Right ventricle myocardium superior (tissue), 1 donor: ENCODE data around the gene DAAM2. TPM values are rescaled to one million over a fixed set of nuclear protein-coding genes. Genes with fewer than 3 reads are reported as not detected.
A peak's percentile ranks its signal among the peaks of the same experiment; 100 is the strongest.

Experiments used
- ATAC-seq: fragments of 200-7000 bp; cut with Tn5 transposase; one replicate; pipeline ENCODE4 v1.9.1; 2020; ENCODE audit warnings: mild to moderate bottlenecking; ENCODE audit not compliant: poor library complexity
- DNase-seq: peaks from one replicate; pipeline ENCODE4 v3.0.0-alpha.2; 2020
- intact Hi-C: fragments of 100-400 bp; cut with DNase I; formaldehyde crosslinking; loops from one replicate; pipeline ENCODE4 v1.11.2; 2022
- total RNA-seq: library from RNA; stranded (reverse); fragmentation: NEBNext Ultra II Directional; extraction: Animal tissue kit (Norgen Biotek cat#: 25700); gene quantifications from one replicate; pipeline ENCODE4 v1.2.1, GENCODE V29; 2021
- donor health status: DM: no; HTN: yes; CAD: no; lungs with severe emphysema.

DAAM2 gene
- total RNA-seq, 1 donor from 2014 or later, result 13.0 TPM

GRCh38 chr6:39953076-39953618 is 161.0 kb downstream of the DAAM2 start:
- DNase-seq (no peak), ATAC-seq (peak; percentile 28)
- intact Hi-C loops, result no loop called here

Other genes with a start within 250 kb of the DAAM2 start
- 0.27 TPM for gene KIF6, start 67.0 kb upstream of the DAAM2 start, total RNA-seq
- gene MOCS1, start 142.1 kb downstream of the DAAM2 start, total RNA-seq, result 29.7 TPM